H9 (cell line): ENCODE results near the gene TBX21. TPM values are rescaled to one million over a fixed set of nuclear protein-coding genes. Genes with fewer than 3 reads are reported as not detected.

Source experiments
- DNase-seq: peaks from one replicate; pipeline ENCODE4 v3.0.0-alpha.2; 2017
- H2AFZ ChIP-seq: one replicate; pipeline ENCODE4 v1.6.1; 2013; ENCODE audit warnings: mild to moderate bottlenecking, low read length, control low read depth, moderate library complexity
- H2AK5ac ChIP-seq: 2 replicates; pipeline ENCODE4 v1.6.1; 2013; ENCODE audit warnings: low read length, control low read depth, mixed read lengths; ENCODE audit not compliant: insufficient read length
- H2BK120ac ChIP-seq: one replicate; pipeline ENCODE4 v1.6.1; 2013; ENCODE audit warnings: low read depth, mild to moderate bottlenecking, low read length, control low read depth, inconsistent platforms; ENCODE audit not compliant: poor library complexity, severe bottlenecking
- H2BK12ac ChIP-seq: 2 replicates; pipeline ENCODE4 v1.6.1; 2013; ENCODE audit warnings: low read length, control low read depth, mixed read lengths, low read depth; ENCODE audit not compliant: insufficient read length
- H2BK15ac ChIP-seq: 2 replicates; pipeline ENCODE4 v1.6.1; 2013; ENCODE audit warnings: low read depth, low read length, control low read depth
- H2BK20ac ChIP-seq: one replicate; pipeline ENCODE4 v1.6.1; 2013; ENCODE audit warnings: low read depth, mild to moderate bottlenecking, low read length, control low read depth, inconsistent platforms; ENCODE audit not compliant: poor library complexity, severe bottlenecking
- H2BK5ac ChIP-seq: 2 replicates; pipeline ENCODE4 v1.6.1; 2013; ENCODE audit warnings: low read length, control low read depth, mixed read lengths; ENCODE audit not compliant: insufficient read length
- H3K14ac ChIP-seq: 2 replicates; pipeline ENCODE4 v1.6.1; 2013; ENCODE audit warnings: low read length, control low read depth; ENCODE audit not compliant: insufficient read depth
- H3K18ac ChIP-seq: 2 replicates; pipeline ENCODE4 v1.6.1; 2013; ENCODE audit warnings: low read depth, mild to moderate bottlenecking, mixed read lengths, low read length, control low read depth; ENCODE audit not compliant: insufficient read length
- H3K23ac ChIP-seq: 2 replicates; pipeline ENCODE4 v1.6.1; 2013; ENCODE audit warnings: low read length, control low read depth, mixed read lengths, low read depth; ENCODE audit not compliant: insufficient read length
- H3K23me2 ChIP-seq: 2 replicates; pipeline ENCODE4 v1.6.1; 2013; ENCODE audit warnings: low read depth, mild to moderate bottlenecking, mixed read lengths, low read length, control low read depth; ENCODE audit not compliant: insufficient read length, poor library complexity, severe bottlenecking
- H3K27ac ChIP-seq: 2 replicates; pipeline ENCODE4 v1.5.1; 2013; ENCODE audit warnings: low read length, control low read depth, mixed read lengths, low read depth; ENCODE audit not compliant: insufficient read length
- H3K27me3 ChIP-seq: 2 replicates; pipeline ENCODE4 v1.6.1; 2013; ENCODE audit warnings: low read length, control low read depth, inconsistent platforms; ENCODE audit not compliant: insufficient read depth
- H3K4ac ChIP-seq: 2 replicates; pipeline ENCODE4 v1.6.1; 2013; ENCODE audit warnings: low read depth, mild to moderate bottlenecking, control low read depth, inconsistent platforms, low read length, moderate library complexity
- H3K4me1 ChIP-seq: 2 replicates; pipeline ENCODE4 v1.6.1; 2013; ENCODE audit warnings: low read length, control low read depth, inconsistent platforms; ENCODE audit not compliant: insufficient read depth
- H3K4me2 ChIP-seq: 2 replicates; pipeline ENCODE4 v1.6.1; 2013; ENCODE audit warnings: low read length, control low read depth, mixed read lengths; ENCODE audit not compliant: insufficient read length, insufficient read depth
- H3K56ac ChIP-seq: 2 replicates; pipeline ENCODE4 v1.6.1; 2013; ENCODE audit warnings: low read depth, mild to moderate bottlenecking, mixed read lengths, low read length, control low read depth; ENCODE audit not compliant: insufficient read length
- H3K79me1 ChIP-seq: 2 replicates; pipeline ENCODE4 v1.6.1; 2013; ENCODE audit warnings: low read depth, mild to moderate bottlenecking, moderate library complexity, low read length, control low read depth, inconsistent platforms; ENCODE audit not compliant: insufficient read depth, poor library complexity, severe bottlenecking
- H3K79me2 ChIP-seq: 2 replicates; pipeline ENCODE4 v1.6.1; 2013; ENCODE audit warnings: low read length, control low read depth, inconsistent platforms; ENCODE audit not compliant: insufficient read depth
- H3K9ac ChIP-seq: 2 replicates; pipeline ENCODE4 v1.6.1; 2013; ENCODE audit warnings: low read length, control low read depth, mixed read lengths; ENCODE audit not compliant: insufficient read length; ENCODE audit errors: extremely low read depth
- H3K9me3 ChIP-seq: one replicate; pipeline ENCODE4 v1.6.1; 2013; ENCODE audit warnings: low read depth, low read length, inconsistent platforms; ENCODE audit not compliant: control insufficient read depth
- H3T11ph ChIP-seq: one replicate; pipeline ENCODE4 v1.6.1; 2013; ENCODE audit warnings: mild to moderate bottlenecking, low read length, control low read depth, inconsistent platforms
- H4K20me1 ChIP-seq: one replicate; pipeline ENCODE4 v1.6.1; 2013; ENCODE audit not compliant: control insufficient read depth, insufficient read length, insufficient read depth
- H4K5ac ChIP-seq: 2 replicates; pipeline ENCODE4 v1.6.1; 2013; ENCODE audit warnings: low read depth, mild to moderate bottlenecking, mixed read lengths, low read length, control low read depth; ENCODE audit not compliant: insufficient read length
- H4K8ac ChIP-seq: replicated peaks from 2 replicates; pipeline ENCODE4 v1.6.1; 2013; ENCODE audit warnings: low read length, control low read depth, mixed read lengths, low read depth; ENCODE audit not compliant: insufficient read length
- H4K91ac ChIP-seq: 2 replicates; pipeline ENCODE4 v1.6.1; 2013; ENCODE audit warnings: low read depth, mild to moderate bottlenecking, moderate library complexity, mixed read lengths, low read length, control low read depth; ENCODE audit not compliant: insufficient read length
- H3K27ac Mint-ChIP-seq, 3 experiments: 2 replicates in 2 of 3; 3 replicates in 1 of 3; pipeline ENCODE4 v1.8.0; 2020 to 2021; ENCODE audit warnings: mixed read lengths in 3 of 3, mild to moderate bottlenecking in 1 of 3, moderate library complexity in 1 of 3
- H3K27me3 Mint-ChIP-seq: 2 replicates; pipeline ENCODE4 v1.8.0; 2021; ENCODE audit warnings: low read depth, mild to moderate bottlenecking, moderate library complexity, mixed read lengths
- H3K36me3 Mint-ChIP-seq, 3 experiments: 2 replicates in 2 of 3; 3 replicates in 1 of 3; pipeline ENCODE4 v1.8.0; 2020 to 2021; ENCODE audit warnings: low read depth in 3 of 3, mixed read lengths in 3 of 3; ENCODE audit not compliant: insufficient read depth in 1 of 3
- H3K4me1 Mint-ChIP-seq, 2 experiments: 2 replicates each; pipeline ENCODE4 v1.8.0; 2020; ENCODE audit warnings: mixed read lengths in 2 of 2
- H3K4me3 Mint-ChIP-seq, 2 experiments: 2 replicates in 1 of 2; 3 replicates in 1 of 2; pipeline ENCODE4 v1.8.0; 2020 to 2021; ENCODE audit warnings: mild to moderate bottlenecking in 2 of 2, mixed read lengths in 2 of 2, moderate library complexity in 1 of 2
- H3K9me3 Mint-ChIP-seq, 2 experiments: 2 replicates in 1 of 2; 3 replicates in 1 of 2; pipeline ENCODE4 v1.8.0; 2020; ENCODE audit warnings: mild to moderate bottlenecking in 2 of 2, mixed read lengths in 2 of 2, moderate library complexity in 1 of 2
- CTCF ChIP-seq: fragments of 200-600 bp; sonication (generic); conservative IDR thresholded peaks from 3 replicates; pipeline ENCODE4 v1.8.0; 2021; ENCODE audit warnings: antibody characterized with exemption, mild to moderate bottlenecking
- WGBS: extraction: QIAGEN DNeasy Blood & Tissue Kit; methylation state at CpG from one replicate; pipeline ENCODE4 v1.1.7; 2013; ENCODE audit warnings: missing lambda C conversion rate, low lambda C conversion rate, mixed read lengths; ENCODE audit not compliant: insufficient read length; ENCODE audit errors: extremely low coverage; 5-methylcytosine and 5-hydroxymethylcytosine counted together
- total RNA-seq: library from RNA; stranded (reverse); gene quantifications from 2 replicates; pipeline ENCODE4 v1.2.1, GENCODE V29; 2021

TBX21 gene
- total RNA-seq, 1 experiment from 2014 or later, result not detected

GRCh38 chr17:47762728-47763127, 29.7 kb downstream of the TBX21 start:
- Histone ChIP-seq H2AFZ (no peak overlapping the region), H2BK20ac (no peak overlapping the region), H3K9me3 (no peaks in the 10 kb centered on the region), H3K27me3 (no peaks in the 10 kb centered on the region), H2BK5ac (no peak overlapping the region), H4K91ac (no peak overlapping the region), H3K14ac (no peak overlapping the region), H3T11ph (no peak overlapping the region), H3K23me2 (no peaks in the 10 kb centered on the region), H4K8ac (no peak overlapping the region), H3K56ac (no peak overlapping the region), H3K4me1 (no peaks in the 10 kb centered on the region), H3K9ac (no peak overlapping the region), H3K4me2 (no peak overlapping the region), H4K20me1 (no peaks in the 10 kb centered on the region), H2BK120ac (no peak overlapping the region), H3K27ac (no peak overlapping the region), H3K79me2 (no peaks in the 10 kb centered on the region), H3K18ac (no peak overlapping the region), H2BK12ac (no peak overlapping the region), H3K79me1 (no peaks in the 10 kb centered on the region), H4K5ac (no peak overlapping the region), H3K4ac (no peak overlapping the region), H3K23ac (no peak overlapping the region), H2BK15ac (no peak overlapping the region), H2AK5ac (no peak overlapping the region)
- H3K27ac Mint-ChIP-seq, result no peak overlapping the region
- no peak overlapping the region for H3K4me3 Mint-ChIP-seq
- no peaks in the 10 kb centered on the region; a peak in 1 of 7 replicates for H3K36me3 Mint-ChIP-seq
- DNase-seq, result no peak
- no CpG with 5 or more reads among the region's 2 CpGs for WGBS
- no peak for TF ChIP-seq CTCF
- peaks cover 15 to 27% of the 10 kb centered on the region in 2 experiments for H3K9me3 Mint-ChIP-seq
- H3K27me3 Mint-ChIP-seq, result peaks cover 44% of the 10 kb centered on the region
- no peaks in the 10 kb centered on the region for H3K4me1 Mint-ChIP-seq
